Amygdala (tissue), 56 donors: Measurements from ENCODE around the gene NFS1.
A peak's percentile ranks its signal among the peaks of the same experiment; 100 is the strongest.
"Not testable (repeated sequence)": the region's sequence is repeated elsewhere in the genome, so short reads cannot be mapped to it uniquely, and the experiment has no call there.

Experiments used
- DNase-seq, 56 donors: peaks; one replicate each; lab custom pipeline; 2025; lab: John Stamatoyannopoulos, UW

The NFS1 gene

DNA sequence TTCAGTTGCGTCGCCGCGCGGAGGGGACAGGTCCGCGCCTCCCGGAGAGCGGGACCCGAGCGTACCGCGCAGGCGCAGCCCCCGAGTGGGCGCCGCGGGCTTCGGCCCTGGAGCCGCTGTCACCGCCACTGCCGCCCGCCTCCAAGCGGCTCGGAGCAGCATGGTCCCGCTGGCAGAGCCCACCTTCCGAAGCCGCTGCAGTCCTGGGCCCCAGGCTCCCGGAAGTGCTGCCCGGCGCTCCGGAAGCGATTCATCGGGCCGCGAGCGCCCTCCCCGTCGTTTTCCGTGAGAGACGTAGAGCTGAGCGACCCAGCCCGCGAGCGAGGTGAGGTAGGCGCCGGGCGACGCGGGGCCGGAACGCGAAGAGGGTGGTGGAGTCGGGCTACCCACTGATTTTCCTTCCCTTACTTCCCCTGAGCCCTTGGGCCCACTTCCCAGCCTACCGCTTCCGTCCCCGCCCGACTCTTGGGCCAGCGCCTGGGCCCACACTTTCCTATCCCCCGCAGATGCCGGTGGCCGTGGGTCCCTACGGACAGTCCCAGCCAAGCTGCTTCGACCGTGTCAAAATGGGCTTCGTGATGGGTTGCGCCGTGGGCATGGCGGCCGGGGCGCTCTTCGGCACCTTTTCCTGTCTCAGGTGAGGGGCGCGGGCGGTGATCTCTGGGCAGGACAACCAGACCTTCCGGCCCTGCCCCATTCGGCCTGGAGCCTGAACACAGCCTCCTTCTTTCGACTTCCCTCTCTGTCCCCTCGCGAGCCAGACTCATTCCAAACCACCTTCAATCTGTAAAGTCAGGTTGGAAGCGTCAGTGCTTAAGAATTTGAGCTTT lies at the start of gene NFS1, which contains the start of gene ROMO1:
NFS1 (minus strand) TSS at position 226 of the 830 bp plus-strand sequence; CDS start at position 162, 64 bp downstream.
ROMO1 (plus strand) TSS at position 279 of the 830 bp plus-strand sequence; CDS start at position 507, 228 bp downstream.
- DNase-seq: peak; percentile 18 to 90 (median 73)

GRCh38 chr20:35744492-35744841 lies 45.3 kb upstream of the NFS1 start:
- DNase-seq: not testable (repeated sequence)

- no peak for DNase-seq
Measured at GRCh38 chr20:35743693-35744491, 44.7 kb upstream of the NFS1 start.

- peak in 1 of 56 donors; percentile 47 for DNase-seq
Measured at GRCh38 chr20:35742741-35743523, 43.8 kb upstream of the NFS1 start.

GRCh38 chr20:35741892-35742740 lies 43.0 kb upstream of the NFS1 start, which contains the start of gene RBM39:
Gene RBM39 (minus strand): TSS chr20:35742260. CDS start chr20:35740874, 1,386 bp downstream.
- DNase-seq: peak; percentile 83 to 100 (median 99)

GRCh38 chr20:35739294-35740163 lies 40.4 kb upstream of the NFS1 start:
- no peak for DNase-seq

DNA sequence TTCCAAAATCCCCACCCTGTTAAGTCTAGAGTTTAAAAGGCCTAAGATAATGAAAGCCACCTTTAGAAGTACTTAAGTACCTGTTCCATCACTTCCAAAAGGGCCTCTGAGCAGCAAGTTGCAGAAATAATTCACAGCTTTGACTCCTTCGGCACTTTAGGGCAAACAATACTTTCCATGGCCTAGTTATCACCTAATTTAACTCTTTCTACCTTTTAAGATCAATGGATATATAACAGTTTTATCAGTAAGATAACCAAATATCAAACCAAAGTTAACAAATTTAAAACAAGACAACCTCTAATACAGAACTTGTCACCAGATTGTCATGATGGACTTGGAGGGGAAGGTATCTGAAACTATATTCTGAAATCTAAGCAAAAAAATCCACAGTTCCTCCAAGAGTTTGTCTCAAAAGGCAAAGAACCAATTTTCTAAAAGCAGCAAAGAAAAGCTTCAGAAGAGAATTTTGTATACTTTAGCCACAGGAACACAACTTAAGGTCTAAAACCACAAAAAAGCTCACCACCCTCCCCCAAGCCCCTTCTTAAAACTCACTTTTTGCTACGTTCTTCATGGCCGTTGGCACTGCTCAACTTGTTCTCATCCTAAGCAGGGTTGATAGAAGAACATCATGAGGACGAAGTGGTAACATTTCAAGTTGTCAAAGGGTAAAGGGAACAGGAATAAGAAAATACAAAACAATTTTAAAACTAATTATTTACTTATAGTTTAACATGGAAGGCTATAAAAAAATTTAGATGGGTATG lies 39.4 kb upstream of the NFS1 start:
- no peak for DNase-seq

DNA sequence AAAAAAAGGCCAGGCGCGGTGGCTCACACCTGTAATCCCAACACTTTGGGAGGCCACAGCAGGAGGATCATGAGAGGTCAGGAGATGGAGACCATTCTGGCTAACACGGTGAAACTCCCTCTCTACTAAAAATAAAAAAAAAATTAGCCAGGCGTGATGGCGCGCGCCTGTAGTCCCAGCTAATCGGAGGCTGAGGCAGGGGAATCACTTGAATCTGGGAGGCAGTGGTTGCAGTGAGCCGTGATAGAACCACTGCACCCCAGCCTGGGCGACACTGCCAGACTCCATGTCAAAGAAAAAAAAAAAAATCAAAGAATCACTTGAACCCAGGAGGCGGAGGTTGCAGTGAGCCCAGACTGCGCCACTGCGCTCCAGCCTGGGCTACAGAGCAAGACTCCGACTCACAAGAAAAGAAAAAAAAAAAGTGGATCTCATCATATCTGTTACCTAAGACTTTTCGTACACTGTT lies 38.7 kb upstream of the NFS1 start:
- DNase-seq: no peak

GRCh38 chr20:35735826-35736470 lies 36.8 kb upstream of the NFS1 start:
- no peak for DNase-seq

DNA sequence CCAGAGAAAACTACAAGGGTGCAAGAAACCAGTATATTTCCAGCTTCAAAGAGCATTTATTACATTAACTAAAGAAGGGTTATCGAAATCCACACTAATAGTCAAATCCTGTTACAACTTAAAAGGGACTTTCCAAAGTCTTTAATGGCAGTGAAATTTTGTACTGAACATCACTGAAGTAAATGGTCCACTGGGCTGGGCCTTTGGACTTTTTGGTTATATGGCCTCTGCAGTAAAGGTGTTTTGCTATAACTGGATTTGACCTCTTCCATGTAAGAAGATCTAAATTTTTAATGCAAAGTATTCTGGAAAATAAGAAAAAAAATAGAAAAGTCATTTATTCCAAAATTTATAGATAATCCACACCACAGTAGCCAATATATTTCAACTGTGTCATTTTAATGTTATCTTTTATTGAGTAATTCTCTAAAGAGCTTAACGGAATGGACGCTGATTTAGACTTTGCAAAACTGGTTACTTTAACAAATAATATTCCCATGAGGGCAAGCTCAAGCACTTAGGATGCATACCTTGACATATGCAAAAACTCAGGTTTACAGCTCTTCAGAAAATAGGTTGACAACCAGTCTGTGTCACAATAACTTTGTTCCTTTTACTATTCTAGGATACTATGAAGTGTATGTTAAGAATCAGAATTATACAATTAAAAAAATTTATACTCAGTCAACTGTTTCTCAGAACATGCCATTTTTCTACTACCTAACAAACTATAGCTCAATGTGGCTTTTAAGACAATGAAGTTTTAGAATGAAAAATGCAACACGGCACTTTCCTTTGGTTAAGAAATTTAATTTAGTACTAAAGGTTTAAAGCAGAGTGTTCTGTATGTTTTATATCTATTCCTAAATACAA lies 35.9 kb upstream of the NFS1 start:
- DNase-seq: no peak

- no peak for DNase-seq
Measured at GRCh38 chr20:35734374-35734773, 35.2 kb upstream of the NFS1 start.

DNA sequence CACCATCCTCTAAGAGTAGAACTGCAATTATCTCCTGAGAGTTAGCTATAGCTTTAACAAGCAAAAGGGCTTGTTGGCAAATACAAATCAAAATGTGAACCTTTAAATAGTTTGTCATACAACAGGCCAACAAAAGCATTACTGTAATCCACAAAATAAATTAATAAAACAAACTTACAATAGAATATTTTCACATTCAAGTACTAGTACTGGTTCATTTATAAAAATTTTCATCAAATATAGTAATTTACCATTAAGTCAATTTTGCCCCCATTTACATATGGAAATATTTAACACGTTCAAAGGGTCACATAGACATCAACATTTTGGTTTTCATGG lies 33.5 kb upstream of the NFS1 start:
- DNase-seq: no peak

DNA sequence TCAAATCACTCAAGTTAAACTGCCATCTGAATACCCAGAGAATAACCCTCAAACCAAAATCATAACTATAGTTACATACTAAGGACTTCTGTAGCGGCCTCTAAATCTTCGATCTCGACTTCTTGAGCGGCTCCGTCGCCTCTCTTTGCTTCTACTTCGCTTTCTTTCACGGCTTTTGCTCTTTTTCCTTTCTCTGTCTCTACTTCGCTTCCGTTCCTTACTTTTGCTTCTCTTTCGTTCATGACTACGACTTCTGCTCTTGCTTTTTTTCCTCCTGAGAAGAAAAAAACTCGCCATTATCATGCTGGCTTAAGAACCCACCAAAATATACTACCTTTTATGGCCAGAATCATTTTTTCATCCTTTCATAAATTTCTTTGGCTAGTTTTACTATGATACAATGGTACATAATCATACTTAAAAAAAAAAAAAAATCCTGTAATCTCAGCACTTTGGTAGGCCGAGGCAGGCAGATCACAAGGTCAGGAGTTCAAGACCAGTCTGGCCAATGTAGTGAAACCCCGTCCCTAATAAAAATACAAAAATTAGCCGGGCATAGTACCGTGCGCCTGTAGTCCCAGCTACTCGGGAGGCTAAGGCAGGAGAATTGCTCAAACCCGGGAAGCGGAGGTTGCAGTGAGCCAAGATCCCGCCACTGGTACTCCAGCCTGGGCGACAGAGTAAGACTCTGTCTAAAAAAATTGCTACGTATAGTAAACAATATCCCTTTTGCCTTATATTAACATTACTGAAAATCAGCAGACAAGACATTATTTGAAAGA lies 32.9 kb upstream of the NFS1 start:
- no peak for DNase-seq

DNA sequence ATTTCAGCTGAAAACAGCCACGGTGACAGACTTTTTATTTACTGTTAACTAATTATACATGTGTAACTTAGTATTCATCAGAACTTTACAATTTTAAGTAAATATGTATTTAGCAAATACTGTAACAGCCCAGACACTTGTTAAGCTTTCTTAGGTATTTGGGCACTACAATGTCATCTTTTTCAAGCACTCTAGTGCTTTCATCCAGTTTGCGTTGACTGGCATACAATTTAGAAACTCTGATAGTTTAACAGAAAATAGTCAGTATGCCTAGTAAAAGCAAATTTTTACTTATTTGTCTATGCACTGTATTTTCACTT lies 32.3 kb upstream of the NFS1 start:
- no peak for DNase-seq

- DNase-seq: no peak
Measured at GRCh38 chr20:35730583-35731468, 31.7 kb upstream of the NFS1 start.
